Activated effector memory CD4-positive, alpha-beta T cell treated with Interleukin-2 at 50 U/mL for 16 hours (primary cell): ENCODE data around the gene ITPKA.

Source experiments
- DNase-seq: peaks from one replicate; pipeline ENCODE4 v3.0.0-alpha.2; 2020

Gene ITPKA

DNA sequence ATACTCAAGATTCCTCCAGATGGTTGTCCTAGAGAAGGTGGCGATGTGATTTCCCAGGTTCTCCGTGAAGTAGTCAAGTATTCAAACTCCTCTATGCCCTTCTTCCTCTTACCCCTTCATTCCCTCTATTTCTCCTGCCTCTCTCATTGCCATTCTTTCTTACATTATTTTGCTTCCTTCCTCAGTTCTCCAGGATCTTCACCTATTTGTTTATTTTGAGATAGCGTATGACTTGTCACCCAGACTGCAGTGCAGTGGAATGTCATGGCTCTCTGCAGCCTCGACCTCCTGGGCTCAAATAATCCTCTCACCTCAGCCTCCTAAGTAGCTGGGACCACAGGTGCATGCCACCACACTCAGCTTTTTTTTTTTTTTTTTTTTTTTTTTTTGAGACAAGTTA, 1.8 kb upstream of the ITPKA start:
- DNase-seq, result no peak

DNA sequence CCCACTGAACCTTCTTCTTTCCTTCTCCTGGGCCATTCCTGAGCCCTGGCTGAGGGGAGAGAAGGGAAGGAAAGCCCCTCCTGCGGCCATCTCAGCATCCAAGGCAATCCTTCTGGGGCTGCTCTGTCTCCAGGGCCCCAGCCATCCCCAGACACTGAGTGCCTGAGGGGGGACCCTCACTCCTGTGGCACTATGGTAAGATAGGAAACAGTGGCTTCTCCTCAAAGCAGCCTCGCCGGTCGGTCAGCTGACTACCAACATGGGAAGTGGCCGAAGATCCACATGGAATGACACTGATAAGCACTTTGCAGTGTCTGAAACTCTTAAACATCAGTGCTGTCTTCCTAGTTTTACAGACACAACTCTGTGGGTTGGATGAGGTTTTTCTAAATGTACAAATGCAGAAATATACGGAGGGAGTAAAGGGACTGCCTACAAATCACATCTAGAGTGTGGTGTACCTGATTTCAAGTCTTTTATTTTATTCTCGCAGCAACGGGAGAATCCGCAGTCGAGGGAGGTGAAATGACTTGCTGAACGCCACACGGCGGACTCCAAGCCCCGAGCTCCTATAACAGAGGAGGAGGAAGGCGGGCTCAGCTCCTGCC, 973 bp upstream of the ITPKA start:
- DNase-seq, result no peak

DNA sequence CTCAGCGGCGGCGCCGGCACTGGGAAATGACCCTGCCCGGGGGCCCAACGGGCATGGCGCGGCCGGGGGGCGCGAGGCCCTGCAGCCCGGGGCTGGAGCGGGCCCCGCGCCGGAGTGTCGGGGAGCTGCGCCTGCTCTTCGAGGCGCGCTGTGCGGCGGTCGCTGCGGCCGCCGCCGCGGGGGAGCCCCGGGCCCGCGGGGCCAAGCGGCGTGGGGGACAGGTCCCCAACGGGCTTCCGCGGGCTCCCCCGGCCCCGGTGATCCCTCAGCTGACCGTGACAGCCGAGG, 172 bp downstream of the ITPKA start:
- DNase-seq, result no peak

DNA sequence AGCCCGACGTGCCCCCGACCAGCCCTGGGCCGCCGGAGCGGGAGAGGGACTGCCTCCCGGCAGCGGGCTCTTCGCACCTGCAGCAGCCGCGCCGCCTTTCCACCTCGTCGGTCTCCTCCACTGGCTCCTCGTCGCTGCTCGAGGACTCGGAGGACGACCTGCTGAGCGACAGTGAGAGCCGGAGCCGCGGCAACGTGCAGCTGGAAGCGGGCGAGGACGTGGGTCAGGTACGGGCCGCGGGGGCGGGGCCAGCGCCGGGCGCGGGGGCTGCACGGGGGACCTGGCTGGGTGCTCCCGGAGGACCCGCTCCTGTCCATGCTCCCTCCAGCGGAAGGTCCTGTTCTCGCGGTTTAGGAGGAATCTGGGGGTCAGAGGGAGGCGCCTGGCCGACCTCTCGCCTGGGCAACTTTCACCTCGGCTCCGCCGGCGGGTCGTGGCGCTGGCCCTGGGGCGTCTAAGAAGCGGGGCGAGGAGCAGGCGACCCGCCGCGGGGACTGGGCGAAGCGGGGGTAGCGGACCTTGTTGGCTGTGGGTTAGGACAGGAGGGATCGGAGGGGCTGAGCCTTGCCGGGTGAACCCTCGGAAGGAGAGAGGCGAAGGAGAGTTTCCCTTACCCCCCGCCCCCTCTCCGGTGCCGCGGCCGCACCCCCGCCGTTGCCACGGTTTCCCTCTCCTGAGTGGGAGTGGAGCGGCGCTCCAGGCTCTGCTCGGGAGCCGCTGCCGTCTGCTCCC, 682 bp downstream of the ITPKA start:
- no peak for DNase-seq

DNA sequence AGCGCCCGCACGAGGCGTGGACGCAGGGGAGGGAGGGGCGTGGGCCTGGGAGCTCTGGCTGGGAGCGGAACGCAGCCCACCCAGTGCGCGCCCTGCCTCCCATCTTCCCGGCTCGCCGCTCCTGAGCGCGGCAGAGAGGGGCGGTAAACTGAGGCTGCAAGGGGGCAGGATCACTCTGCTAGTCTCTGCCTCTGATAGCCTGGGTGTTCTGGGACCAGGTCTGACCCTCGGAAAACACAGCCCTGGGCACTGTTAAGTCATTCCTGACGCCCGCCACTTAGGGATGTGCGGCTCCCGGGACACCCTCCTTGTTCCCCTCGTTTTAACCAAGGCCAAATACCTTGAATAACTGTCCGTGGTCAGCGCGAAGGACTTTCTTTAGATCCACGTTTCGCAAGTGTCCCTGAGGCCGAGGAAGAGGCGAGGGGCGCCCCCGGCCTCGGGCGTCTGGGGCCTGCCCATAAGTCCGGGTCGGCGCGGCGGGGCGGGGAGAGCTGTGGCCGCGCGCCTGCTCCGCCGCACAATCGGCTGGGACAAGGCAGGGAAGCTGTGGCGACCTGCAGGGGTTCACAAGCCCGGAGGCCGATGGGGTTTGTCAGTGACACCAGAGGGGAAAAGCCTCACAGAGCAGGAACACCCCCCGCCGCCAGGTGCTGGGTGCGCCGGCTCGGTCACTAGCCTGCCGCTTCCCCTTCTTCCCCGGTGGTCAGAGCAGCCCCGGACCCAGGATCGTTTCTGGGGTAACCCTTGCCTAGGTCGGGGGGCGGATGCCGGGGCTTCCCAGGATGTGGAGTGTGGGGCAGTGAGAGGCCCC, 1.5 kb downstream of the ITPKA start:
- DNase-seq, result no peak

DNA sequence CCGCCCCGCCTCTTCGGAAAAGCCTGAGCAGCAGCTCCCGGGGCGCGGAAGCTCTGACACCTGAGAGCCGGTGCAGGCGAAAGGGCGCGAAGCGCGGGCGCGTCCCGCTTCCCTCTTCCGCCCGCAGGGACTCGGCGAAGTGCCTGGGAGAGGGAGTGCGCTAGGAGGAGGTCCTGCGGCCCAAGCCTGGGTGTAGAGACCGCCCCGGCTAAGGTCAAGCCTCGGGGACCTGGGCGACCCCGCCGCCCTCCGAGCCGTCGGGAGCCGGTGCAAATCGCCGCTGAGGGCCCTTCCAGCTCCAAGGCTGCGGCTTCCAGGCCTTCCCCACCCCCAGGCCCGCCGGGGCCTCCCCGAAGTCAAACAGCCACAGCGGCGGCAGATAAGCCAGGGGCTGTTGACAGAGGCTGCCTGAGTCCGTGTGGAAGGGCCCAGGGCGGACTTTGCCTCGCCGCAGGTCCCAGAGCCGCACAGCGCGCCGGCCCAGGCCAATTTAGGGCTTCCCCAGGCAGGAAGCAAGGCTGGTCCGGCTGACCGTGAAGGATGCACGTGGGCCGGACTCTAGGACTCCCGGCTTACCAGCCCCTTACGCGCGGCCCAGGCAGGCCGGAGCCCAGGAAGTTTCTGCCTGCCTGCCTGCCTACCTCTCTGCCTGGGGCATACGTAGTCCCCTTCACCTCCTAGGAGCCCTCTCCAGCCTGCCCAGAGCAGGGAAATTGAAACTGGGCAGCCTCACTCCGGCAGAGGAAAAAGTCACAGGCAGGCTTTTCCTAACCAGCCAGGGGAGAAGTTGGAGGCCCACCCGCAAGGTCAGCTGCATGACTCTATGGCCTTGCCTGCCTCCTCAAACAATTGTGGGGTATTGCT, 2.3 kb downstream of the ITPKA start:
- DNase-seq, result no peak

DNA sequence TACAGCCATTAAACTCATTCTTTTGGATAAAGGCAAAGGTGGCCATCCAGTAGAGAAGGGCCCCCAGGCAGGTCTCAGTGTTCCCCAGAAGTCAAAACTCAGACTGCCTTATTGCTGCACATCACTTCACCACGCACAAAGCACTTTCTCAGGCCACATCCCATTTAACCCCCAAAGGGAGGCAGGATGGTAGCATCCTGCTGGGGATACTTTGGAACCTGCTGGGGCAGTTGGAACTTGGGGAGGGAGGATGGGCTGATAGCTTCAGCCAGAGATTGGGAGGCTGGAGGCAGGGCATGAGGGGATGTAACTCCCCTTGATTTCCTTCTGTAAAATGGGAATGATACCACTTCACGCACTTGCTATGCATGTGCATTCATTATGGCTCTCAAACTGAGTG, 5.0 kb downstream of the ITPKA start:
- DNase-seq, result no peak

DNA sequence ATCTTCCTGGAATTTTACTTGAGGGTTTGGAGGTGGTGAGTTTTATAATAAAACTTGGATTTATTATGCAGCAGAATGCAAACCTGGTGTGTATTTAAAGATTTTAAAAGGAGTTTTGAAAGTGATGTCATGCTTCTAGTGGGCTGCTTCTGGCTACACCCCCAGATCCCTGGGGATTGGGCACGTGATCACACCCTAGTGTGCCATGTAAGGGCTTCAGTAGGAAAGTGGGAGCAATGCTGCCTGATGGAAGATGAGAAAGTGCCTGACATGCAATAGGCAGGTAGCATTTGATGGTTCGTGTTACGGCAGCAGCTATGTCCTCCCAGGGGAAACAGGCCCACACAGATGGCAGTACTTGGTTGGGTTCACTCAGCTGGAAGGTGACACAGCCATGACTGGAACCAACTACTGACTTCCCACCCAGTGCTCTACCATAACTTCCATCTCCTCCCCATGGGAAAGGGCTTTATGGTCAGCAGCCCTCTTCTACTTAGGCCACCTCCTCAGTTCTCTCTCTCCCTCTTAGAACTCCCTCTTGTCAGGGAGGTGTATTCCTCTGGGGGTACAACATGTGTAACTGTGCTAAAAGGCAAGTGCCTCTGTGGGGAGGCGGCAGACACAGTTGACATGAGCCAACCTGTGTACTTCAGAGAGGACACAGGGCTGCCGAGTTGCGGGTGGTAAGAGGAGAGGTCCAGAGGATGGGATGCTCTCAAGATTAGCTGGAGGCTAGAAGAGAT, 5.6 kb downstream of the ITPKA start:
- no peak for DNase-seq

DNA sequence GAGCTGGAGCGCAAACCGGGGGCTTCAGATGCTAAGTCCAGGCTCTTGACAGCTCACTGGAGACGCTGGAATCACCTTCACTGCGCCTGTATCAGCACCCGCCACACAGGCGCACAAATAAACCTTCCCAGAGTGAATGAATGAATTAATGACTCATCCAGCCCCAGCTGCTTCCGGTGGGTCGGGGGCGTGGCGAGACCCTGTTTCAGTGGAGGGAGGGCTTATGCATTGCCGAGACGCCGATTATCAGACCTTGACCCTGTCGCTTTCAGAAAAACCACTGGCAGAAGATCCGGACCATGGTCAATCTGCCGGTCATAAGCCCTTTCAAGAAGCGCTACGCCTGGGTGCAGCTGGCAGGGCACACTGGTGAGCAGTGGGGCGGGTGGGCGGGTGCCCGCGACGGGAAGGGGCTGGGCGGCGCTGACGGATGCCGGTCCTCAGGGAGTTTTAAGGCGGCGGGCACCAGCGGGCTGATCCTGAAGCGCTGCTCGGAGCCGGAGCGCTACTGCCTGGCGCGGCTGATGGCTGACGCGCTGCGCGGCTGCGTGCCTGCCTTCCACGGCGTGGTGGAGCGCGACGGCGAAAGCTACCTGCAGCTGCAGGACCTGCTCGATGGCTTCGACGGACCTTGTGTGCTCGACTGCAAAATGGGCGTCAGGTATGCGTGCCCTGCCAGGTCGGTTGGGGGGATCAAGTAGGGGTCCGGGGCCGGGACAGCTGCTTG, 7.7 kb downstream of the ITPKA start:
- no peak for DNase-seq

DNA sequence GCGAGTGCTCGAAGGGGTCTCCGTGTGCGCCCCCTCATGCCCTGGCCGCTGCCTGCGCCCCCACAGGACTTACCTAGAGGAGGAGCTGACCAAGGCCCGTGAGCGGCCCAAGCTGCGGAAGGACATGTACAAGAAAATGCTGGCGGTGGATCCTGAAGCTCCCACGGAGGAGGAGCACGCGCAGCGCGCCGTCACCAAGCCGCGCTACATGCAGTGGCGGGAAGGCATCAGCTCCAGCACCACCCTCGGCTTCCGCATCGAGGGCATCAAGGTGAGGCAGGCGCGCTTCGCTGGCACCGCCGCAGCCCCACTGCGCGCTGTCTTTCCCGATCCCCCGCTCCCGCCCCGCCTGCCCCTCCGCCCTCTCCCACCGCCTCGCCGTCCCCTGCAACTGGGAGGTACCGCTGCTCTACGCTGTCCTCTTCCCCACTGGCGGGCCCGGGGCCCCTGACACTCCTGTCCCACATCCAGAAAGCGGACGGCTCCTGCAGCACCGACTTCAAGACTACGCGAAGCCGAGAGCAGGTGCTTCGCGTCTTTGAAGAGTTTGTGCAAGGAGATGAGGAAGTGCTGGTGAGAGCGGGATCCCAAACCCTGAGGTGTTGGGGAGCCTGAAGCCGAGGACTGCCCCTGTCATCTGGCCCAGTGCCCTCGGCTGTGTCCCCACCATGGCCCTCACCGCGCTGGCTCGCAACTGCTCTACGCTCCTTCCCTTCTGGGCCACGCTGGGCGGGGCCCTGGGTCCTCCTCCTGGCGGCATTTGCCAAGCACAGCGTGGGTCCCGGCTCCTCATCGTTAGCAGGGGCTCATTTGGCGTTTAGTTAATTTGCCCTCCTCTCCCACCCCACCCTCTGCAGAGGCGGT, 8.5 kb downstream of the ITPKA start:
- no peak for DNase-seq

DNA sequence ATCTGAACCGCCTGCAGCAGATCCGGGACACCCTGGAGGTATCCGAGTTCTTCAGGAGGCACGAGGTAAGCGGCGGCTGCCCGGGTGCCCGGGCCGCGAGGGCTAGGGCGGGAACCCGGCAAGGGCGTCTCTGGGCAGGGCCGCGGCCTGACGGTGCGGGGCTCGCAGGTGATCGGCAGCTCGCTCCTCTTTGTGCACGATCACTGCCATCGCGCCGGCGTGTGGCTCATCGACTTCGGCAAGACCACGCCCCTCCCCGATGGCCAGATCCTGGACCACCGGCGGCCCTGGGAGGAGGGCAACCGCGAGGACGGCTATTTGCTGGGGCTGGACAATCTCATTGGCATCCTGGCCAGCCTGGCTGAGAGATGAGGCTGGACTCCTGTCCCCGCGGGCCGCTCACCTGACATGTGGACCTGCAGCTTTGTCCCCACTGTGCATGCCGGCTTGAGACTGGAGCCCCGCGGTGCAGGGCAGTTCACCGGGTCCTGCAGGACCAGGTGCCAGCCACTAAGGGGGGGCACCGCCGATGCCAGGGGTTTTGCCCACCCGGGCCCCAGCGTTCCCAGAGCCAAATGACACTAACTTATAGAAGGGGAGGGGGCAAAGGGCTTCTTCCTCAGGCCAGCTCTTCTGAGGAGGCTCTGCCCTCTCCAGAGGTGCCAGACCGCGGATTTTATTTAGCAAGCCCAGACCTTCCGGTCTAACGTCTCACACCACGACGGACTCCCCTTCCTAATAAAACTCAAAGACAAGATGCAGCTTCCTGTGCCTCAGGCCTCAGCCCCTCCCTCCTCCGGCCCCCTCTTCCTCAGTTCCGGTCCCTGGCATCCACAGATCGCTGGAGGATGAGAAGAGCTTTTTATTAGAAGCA, 9.4 kb downstream of the ITPKA start:
- DNase-seq, result no peak

DNA sequence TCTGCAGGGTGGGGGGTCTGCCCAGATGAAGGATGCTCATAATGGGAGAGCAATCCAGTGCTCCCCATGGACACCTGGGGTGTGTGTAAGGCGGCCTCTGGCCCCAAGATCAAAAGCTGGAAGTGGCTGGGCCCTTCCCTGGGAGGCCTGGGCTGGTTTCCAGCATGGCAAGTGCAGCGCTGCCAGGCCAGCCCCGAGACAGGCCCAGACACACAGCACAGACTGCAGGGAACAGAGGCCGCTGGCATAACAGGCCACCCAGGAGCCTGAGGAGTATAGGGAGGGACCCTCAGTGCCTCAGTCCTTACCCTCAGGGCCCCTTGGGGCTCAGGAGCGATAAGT, 10.0 kb downstream of the ITPKA start:
- DNase-seq, result no peak

DNA sequence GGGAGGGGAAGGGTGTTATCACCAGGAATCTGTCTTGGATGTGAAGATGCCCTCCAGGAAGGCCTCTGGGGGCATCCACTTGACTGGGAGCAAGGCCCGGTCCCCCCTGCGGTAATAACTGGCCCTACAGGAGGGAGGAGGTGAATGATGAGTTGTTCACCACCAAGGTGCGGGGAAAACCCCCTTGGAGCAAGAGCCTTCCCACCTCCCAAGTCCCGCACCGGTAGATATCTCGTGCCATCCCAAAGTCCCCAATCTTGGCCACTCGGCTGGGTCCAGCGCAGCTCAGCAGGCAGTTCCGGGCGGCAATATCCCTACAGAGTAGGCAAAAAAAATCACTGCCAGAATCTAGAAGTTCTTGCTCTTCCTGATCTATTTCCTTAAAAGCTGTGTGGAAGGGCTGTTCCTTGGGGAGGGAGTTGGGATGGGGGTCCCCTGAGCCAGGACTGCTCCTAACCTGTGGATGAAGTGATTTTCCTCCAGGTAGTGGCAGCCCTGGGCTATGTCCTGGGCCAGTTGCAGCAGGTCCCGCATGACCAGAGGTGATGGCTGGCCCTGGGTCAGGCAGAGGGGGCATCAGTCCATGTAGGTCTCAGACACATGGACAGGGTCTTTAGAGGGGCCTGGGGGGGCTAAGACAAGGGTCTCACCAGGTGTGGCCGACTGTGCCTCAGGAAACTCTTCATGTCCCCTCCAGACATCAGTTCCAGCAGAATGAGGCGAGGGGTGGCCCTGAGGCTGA, 11.2 kb downstream of the ITPKA start:
- DNase-seq, result no peak

DNA sequence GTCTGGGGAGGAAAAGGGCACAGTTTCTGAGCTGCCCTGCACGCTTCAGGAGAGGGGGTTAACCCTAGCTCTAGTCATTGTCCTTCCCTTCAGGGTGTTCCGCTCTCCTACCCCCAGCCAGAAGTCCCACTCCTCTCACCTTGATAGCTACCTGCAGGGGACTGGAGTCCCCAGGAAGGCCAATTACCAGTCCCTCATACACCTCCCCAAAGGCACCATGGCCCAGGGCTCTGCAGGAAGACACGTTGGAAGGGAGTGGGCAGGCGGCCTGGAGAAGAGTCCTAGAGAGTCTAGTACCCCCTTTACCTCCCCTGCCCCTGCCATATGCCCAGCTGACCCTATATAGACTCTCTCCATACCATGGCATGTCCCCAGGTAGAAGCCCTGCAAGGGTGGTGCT, 12.1 kb downstream of the ITPKA start:
- no peak for DNase-seq

DNA sequence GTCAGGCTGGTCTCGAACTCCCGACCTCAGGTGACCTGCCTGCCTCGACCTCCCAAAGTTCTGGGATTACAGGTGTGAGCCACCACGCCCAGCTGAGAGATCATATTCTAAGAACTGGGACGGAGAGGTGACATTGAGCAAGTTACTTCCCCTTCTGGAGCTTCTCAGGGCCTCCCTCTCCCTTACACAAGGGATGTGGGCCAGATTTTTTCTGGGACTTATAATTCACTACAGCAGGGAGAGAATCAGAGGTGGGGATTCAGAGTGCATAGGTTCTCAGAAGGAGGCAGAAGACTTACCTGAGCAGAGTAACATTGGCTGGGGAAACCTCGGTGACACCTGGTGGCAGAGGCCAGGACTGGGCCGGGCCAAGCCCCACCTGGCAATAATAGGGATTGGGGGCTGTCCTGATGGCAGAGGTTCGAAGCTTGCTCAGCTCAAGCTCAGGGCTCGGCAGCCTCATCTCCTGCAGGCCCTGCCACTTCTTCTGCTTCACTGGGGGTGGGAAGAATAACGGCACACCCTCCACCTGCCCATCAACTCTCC, 13.2 kb downstream of the ITPKA start:
- DNase-seq, result no peak

DNA sequence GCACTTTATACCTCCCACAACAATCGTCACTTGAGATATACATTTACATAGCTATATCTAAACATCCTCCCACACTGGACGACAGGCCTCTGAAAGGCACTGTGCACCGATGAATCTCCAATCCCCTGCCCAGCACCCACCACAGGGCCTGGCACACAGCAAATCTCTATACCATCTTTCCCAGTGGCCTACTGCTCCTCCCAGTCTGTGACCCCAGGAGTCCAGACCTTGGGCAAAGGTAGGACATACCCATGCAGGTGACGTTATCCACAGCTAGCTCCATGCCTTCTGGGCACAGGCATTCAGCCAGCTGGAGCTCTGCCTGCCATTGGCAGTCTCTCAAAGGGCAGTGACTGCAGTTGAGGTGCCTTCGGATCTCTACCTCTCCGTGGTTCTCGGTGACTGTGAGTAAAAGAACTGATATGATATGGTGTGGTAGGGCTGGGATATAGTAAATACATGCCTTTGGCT, 14.2 kb downstream of the ITPKA start:
- DNase-seq, result no peak

DNA sequence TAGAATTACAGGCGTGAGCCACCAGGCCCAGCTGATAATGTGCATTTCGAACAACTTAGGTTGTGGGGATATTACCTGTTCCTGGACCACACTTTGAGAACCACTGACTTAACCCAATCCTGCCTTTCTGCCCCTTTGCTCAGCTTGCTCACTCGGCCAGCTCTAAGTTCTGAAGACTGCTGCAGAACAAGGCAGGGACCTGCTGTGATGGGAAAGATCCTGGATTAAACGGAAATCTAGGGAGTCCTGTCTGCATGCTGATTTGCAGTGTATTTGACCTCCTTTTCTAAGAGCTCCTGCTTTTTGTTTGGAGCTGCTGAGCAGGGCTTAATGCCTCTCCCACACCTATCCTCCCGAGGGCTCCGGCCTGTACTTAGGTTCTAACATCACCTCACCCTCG, 17.1 kb downstream of the ITPKA start:
- DNase-seq, result no peak

DNA sequence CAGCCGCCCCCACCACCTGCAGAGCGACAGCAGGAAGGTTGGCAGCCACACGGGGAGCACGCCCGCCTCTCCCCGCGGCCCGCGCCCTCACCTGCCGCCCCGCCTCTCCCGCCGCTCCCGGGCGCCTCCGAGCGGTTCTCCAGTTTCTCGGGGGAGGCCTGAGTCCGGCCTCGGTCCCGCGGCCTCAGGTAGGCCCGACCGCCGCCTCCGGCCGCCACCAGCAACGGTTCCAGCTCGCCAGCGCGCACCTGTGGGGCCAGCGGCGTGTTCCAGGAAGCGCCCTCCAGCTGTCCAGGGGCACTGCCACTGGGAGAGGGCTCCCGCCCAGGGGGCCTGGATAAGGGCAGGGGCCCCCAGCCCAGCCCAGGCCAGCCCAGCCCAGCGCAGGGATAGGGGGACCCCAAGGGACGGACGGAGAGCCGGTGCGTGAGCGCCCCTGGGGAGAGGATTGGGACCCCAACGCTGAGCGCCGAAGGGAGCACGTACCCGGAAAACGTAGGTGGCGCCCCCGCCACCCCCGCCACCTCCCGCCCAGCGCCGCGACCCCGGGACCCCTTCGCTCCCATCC, 17.7 kb downstream of the ITPKA start:
- no peak for DNase-seq
